DMS153 treated with DMSO at 0.1 percent for 48 hours (cell line): Measurements from ENCODE around the gene RBM39.
"Not testable (repeated sequence)": the region's sequence is repeated elsewhere in the genome, so short reads cannot be mapped to it uniquely, and the experiment has no call there.

Experiments used
- DNase-seq: peaks from one replicate; lab custom pipeline; 2025; ENCODE audit not compliant: unreplicated experiment; lab: John Stamatoyannopoulos, UW

The RBM39 gene

GRCh38 chr20:35741892-35742740 lies at the start of gene RBM39:
RBM39 (minus strand) TSS chr20:35742260; CDS start chr20:35740874, 1,386 bp downstream.
- DNase-seq, result peak; percentile 100

- no peak for DNase-seq
Observed at GRCh38 chr20:35791821-35792220, 49.8 kb upstream of the RBM39 start.

GRCh38 chr20:35791097-35791496 lies 49.0 kb upstream of the RBM39 start:
- DNase-seq, result no peak

GRCh38 chr20:35788796-35789195 lies 46.7 kb upstream of the RBM39 start:
- no peak for DNase-seq

- DNase-seq, result not testable (repeated sequence)
Observed at GRCh38 chr20:35785541-35785940, 43.5 kb upstream of the RBM39 start.

- DNase-seq, result not testable (repeated sequence)
Observed at GRCh38 chr20:35783811-35784210, 41.8 kb upstream of the RBM39 start.

GRCh38 chr20:35776513-35777101 lies 34.5 kb upstream of the RBM39 start:
- DNase-seq, result peak; percentile 46

GRCh38 chr20:35774391-35774790 lies 32.3 kb upstream of the RBM39 start:
- DNase-seq, result no peak

- no peak for DNase-seq
Observed at GRCh38 chr20:35773154-35773751, 31.2 kb upstream of the RBM39 start.

- DNase-seq, result no peak
Observed at GRCh38 chr20:35772563-35773058, 30.6 kb upstream of the RBM39 start.

- peak; percentile 91 for DNase-seq
Observed at GRCh38 chr20:35771689-35772562, 29.9 kb upstream of the RBM39 start, which contains the start of gene PHF20. PHF20 (plus strand) TSS chr20:35772015; CDS start chr20:35801523, 29,508 bp downstream.

GRCh38 chr20:35771367-35771688 lies 29.3 kb upstream of the RBM39 start:
- DNase-seq, result peak; percentile 32

GRCh38 chr20:35768731-35769664 lies 26.9 kb upstream of the RBM39 start:
- no peak for DNase-seq

GRCh38 chr20:35767683-35768481 lies 25.8 kb upstream of the RBM39 start:
- DNase-seq, result no peak

GRCh38 chr20:35766843-35767242 lies 24.8 kb upstream of the RBM39 start:
- no peak for DNase-seq

- not testable (repeated sequence) for DNase-seq
Observed at GRCh38 chr20:35764936-35765335, 22.9 kb upstream of the RBM39 start.

GRCh38 chr20:35762461-35762860 lies 20.4 kb upstream of the RBM39 start:
- DNase-seq, result no peak

GRCh38 chr20:35761548-35761947 lies 19.5 kb upstream of the RBM39 start:
- DNase-seq, result not testable (repeated sequence)

GRCh38 chr20:35757098-35757705 lies 15.1 kb upstream of the RBM39 start:
- DNase-seq, result no peak
